Stimulated activated CD8-positive, alpha-beta memory T cell treated with anti-CD3 and anti-CD28 coated beads, Interleukin-4, amount 100 ng/mL, for 1 hour (primary cell): ENCODE measurements around the gene CCDC57.
"Not testable (repeated sequence)": the region's sequence is repeated elsewhere in the genome, so short reads cannot be mapped to it uniquely, and the experiment has no call there.

Experiments used
- DNase-seq, 2 donors: peaks; one replicate each; pipeline ENCODE4 v3.0.0-alpha.2; 2020; ENCODE audit warnings: low read depth in 2 of 2, low spot score in 1 of 2

Gene CCDC57

DNA sequence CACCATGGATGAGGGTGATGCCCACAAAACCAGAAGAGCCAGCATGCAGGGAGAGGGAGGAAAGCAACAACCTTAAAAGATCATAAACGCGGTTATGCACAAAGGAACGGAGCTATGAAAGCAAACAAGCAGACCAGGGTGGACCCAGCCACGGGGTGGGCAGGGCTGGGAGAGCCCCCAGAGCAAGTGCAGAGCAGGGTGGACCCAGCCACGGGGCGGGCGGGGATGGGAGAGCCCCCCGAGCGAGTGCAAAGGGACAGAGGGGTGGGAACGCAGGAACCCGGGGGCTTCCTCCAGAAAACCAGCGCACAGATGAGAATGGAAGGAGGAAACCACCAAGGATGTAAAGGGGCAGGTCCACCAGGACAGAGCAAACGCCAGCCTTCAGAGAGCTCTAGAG is 33.2 kb downstream of the CCDC57 start:
- no peak for DNase-seq

DNA sequence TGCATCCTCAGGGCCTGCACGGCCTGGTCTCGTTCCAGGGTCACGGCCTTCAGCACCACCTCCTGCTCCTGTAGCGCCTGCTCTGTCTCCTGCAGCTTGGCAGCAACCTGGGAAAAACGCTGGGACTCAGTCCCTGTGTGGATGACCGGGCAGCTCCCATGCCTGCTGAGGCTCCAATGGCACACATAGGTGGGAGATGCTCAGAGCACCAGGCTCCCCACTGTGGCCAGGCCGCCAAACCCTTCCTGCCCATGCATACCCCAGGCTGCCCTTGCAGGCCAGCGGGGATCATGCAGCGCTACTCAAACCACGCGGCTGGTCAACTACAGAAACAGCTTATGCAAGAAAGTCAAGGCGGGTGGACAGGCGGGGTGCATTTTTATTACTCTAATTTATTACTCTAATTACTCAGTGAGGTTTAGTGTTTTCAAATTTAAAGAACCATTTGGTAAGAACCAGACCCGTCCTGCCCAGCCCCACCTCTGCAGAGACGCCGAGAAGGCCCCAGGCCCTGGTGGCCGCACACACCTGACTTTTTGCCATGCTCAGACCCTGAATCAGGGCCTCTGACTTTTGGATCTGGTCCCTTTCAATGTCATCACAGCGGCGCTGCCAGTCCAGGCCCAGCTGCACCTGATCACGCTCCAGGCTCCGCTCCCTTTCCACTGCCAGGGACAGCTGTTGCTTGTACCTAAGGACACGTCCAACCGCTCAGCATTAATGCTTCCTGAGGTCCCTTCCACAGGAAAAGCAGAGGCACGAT is 34.0 kb downstream of the CCDC57 start:
- DNase-seq, result no peak

DNA sequence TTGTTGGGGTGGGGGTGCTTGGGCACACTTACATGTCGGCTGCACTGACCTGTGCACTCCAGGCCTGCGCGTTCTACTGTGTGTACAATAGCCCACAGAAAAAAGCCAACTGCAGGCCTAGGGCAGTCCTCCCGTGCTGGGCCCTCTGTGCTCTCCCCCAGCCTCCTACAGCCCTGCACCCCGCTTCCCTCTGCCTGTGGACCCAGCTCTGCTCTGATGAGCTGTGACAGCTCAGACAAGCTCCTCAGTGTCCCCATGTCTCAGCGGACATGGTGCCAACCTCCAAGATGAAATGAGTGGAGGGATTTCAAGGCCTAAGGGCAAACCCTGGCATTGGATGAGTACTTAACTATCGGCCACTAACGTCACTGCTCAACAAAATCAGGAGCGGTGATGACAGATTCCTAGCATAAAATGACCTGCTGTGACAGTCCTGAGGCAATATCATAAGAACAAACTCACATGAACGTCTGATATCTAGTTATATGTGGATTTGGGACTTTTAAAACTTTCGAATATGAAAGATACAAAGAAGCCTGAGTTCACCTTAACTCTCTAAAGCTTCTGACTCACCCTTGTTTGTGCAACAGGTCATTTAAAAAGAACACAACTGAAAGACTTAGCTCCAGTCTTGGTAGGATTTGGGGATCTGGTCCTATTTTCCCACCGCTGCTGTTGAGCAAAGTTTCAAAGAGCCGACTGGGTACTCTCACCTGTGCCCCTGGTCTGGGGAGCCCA is 34.7 kb downstream of the CCDC57 start:
- no peak for DNase-seq

DNA sequence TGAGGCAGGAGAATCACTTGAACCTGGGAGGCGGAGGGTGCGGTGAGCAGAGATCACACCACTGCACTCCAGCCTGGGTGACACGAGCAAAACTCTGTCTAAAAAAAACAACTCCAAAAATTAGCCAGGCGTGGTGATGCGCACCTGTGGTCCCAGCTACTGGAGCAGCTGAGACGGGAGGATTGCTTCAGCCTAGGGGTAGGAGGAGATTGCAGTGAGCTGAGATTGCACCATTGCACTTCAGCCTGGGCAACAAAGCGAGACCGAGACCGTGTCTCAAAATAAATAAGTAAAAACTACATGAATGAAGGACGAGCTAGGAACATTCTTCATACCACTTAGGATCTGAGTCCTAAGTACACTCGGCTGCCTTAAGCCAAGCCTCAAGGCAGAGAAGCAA is 35.4 kb downstream of the CCDC57 start:
- no peak for DNase-seq

DNA sequence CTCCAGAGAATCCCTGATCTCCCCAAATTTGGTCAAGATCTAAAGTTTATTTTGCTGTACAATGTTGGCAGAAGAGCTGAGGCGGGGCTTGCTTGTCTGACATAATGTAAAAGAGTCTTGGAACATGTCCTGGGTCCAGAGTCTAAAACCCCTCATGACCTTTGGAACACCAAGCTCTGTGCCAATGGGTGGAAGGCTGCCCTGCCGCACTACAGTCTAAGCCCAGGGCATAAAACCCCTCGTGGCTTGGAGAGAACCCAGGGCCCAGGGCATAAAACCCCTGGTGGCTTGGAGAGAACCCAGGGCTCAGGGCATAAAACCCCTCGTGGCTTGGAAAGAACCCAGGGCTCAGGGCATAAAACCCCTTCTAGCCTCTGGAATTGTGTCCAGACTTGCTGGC is 36.7 kb downstream of the CCDC57 start:
- no peak for DNase-seq

DNA sequence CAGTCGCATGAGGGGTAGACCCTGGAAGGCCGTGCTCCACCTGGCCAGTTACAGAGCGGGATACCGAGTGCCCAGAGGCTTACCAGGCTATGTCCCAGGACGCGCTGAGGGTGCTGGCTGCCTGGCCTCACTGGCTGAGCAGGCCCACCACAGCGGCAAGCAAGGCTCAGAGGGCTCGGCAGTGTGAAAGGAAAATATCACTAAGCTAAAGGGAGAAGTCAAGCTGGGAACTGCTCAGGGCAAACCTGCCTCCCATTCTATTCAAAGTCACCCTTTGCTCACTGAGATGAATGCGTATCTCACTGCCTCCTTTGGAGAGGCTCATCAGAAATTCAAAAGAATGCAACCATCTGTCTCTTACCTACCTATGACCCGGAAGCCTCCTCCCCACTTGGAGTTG is 37.4 kb downstream of the CCDC57 start:
- no peak for DNase-seq

DNA sequence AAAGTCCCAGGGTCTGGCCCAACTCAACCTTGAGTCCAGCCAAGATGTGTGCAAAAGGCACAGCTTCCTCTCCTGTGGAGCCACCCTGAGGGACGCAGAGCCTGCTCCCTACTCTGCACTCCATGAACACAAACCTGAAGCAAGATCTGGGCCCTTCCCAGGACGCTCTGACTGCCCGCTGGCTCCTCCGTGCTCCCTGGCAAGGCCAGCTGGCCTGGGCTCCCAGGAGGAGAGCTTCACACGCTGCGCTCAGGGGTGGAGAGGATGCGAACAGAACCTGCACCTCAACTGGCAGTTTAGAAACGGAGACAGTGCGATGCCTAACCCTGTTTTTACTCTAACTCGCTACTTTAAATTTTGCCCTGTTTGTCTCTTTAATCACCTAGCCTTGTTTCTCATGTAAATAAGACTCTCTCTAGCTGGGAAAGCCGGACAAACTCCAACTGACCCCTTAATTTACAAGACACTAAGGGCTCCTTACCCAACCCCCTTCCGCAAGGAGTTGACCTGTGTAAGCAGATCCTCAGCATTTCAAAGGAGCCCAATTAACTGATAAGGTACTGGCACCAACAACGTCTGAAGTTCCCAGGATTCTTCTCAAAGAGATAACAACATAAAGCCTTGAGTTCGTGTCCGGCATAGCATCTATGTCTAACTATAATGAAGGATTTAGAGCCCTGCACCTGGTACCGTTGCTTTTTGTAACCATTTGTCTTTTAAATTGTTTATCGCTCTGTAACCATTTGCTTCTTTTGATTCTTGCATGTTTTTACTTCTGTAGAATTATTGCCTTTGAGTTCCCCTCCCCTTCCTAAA is 38.4 kb downstream of the CCDC57 start:
- not testable (repeated sequence) for DNase-seq

DNA sequence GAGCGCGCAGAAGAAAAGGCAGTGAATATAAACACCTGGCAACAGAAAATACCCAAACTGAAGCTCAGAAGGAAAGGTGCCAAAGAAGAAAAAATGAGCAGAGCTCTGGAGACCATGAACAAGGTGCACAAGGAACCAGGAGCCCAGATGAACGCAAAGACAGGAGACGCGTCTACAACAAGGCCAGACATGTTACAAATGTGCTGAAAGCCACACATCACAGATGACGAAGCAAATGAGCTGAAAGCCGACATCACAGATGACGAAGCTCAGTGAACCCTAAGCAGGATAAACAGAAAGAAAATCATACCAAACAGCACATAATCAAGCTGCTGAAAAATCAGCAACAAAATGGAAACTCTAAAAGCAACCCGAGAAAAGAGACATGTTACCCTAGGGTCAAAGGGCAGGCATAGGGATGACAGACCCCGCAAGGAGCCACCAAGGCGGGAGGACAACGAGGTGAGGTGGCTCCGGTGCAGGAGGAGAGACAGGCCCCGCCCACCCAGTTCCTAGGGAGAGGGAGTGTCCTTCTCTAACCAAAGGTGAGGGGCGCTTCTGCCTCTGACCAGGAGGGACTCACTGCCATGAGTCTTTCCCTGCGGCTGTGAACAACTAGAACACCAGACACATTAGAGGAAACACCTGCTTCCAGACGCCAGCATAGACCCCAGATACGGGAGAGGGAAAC is 39.1 kb downstream of the CCDC57 start:
- no peak for DNase-seq

DNA sequence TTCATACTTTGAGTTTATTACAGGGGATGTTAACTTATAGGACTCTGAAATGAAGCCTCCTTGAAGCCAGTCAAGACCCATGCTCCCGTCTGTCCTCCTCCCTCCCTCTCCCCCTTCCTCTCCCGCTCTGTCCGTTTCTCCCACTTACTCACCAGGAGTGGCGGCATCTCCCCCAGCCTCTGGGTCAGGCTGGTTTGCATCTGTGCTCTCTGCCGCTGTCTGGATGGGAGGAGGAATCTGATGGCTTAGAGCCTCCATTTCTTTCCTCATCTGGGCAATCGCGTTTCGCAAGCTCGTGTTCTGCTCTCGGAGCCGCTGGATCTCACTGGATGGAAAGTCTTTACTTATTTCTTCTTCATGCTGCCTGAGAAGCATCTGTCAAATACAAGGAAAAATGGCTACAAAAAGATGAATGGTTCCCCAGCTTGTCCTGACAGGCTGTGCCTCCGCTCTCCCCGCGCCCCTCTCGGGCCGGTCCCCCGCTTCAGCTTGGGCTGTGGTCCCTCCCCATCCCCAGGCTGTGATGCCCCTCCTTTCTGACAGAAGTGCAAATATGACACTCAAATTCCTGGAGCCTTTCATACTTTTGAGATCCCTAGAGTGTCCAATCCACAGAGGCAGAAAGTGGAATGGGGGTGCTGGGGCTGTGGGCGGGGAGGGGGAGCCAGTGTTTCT is 40.0 kb downstream of the CCDC57 start:
- no peak for DNase-seq

DNA sequence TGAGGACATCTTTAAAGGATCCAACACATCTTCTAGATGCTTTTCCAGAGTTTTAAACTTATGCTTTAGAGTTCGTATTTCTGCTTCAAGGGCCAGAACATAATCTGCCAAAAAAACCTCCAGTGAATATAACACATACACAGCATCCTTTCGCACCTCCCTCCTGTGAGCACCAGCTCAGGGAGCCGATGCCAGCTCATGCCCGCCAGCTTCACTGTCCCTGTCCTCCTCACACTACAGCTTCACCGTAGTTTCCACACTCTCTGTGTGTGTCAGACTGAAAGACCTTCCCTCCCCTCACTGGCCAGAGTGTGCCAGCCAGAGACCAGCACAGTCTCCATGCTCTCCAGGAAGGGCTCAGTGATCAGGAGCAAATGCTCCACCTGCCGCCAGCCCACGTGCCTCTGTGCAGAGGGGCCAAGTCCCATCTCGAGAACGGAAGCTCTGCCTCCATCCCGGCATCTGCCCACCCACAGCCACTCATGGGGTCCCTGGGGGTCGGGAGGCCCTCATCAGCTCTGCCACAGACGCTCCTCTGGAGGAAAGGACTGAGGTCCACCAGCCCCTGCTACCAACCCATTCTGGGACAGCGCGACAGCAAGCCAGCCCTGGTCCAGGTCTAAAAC is 40.8 kb downstream of the CCDC57 start:
- no peak for DNase-seq

DNA sequence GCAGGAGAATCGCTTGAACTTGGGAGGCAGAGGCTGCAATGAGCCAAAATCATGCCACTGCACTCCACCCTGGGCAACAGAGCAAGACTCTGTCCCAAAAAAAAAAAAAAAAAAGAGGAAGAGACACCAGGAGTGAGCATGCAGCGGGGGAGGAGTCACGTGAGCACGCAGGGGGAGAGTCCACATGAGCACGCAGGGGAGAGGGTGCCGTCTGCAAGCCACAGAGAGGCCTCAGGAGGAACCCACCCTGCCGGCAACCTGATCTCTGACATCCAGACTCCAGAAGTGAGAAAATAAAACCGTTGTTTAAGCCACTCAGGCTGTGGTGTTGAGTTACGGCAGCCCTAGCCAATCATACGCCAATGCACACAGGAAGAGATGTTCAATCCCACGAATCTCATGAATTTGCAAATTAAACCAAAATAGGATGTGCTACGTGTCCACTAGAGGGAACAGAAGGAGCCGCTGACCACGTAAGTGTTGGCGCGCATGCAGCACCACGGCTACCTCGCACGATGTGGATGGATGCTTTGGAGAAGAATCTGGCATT is 42.2 kb downstream of the CCDC57 start:
- no peak for DNase-seq

DNA sequence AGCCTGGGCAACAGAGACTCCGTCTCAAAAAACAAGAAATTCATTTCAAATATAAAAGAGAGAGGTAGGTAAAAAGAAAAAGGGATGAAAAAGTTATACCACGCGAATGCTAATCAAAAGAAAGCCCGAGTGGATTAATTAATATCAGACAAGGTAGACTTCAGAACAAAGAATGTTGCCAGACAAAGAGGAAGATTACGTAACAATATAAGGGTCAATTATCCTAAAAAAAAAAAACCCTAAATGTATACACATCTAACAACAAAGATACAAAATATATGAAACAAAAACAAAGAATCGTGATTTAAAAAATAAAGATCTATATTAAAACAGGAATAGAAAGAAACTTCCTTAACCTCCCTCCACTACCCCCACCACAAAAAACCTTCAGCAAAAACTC is 44.1 kb downstream of the CCDC57 start:
- DNase-seq, result no peak

DNA sequence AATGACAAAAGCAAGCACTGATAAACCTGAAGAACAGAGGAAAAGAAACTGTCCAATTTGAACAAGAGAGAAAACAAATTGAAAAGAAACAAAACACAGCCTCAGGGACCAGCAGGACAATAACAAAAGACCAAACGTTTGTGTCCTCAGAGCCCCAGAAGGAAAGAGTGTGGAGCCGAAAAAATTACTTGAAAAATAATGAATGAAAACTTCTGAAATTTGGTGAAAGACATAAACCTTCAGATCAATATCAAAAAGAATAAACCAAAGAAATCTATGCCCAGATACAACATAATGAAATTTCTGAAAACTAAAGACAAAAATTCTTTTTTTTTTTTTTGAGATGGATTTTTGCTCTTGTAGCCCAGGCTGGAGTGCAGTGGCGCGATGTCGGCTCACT is 45.6 kb downstream of the CCDC57 start:
- no peak for DNase-seq

DNA sequence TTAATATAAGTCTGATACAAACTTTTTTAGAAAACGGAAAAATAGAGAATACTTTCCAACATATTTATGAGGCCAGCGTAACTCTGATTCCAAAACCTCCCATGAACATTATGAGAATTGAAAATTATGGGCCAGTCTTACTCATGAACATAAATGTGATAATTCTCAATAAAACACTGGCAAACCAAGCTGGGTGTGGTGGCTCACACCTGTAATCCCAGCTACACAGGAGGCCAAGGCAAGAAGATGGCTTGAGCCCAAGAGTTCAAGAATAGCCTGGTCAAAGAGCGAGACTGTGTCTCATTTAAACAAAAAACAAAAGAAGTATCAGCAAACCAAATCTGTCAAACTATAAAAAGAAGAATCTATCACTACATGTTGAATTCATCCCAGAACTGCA is 47.8 kb downstream of the CCDC57 start:
- DNase-seq, result no peak

DNA sequence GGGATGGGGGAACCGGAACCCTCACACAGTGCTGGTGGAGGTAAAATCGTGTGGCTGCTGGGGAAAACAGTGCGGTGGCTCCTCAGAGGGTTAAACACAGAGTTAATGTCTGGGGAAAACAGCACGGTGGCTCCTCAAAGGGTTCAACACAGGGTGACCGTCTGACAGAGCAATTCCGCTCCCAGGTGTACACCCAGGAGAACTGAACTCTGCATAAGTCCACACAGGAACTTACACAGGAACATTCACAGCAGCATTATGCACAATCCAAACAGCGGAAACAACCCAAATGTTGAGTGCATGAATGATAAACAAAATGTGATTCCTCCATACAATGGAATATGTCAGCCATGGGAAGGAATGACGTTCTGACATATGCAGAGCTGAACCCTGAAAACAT is 51.4 kb downstream of the CCDC57 start:
- no peak for DNase-seq

DNA sequence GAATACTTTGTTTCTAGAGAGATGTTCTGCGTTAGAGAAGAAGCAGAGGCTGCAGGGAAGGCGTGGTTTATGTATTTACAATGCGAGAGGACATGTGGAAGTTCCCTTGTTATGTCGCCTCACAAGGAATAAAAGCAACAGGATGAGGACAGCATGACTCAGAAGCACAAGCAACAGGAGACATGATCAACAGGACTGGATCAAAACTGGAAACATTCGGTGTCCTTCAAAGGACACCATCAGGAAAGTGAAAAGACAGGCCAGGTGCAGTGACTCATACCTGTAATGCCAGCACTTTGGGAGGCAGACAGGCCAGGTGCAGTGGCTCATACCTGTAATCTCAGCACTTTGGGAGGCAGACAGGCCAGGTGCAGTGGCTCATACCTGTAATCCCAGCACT is 52.6 kb downstream of the CCDC57 start:
- DNase-seq, result no peak

DNA sequence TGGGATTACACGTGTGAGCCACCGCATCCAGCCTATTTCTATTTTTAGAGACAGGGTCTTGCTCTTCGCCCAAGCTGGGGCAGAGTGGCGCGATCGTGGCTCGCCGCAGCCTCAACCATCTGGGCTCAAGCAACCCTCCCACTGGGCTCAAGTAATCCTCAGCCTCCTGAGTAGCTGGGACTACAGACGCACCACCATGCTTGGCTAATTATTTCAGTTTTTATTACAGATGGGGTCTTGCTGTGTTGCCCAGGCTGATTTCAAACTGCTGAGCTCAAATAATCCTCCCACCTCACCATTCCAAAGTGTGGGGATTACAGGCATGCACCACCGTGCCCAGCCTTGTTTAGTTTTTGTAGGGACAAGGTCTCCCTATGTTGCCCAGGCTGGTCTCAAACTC is 53.8 kb downstream of the CCDC57 start:
- no peak for DNase-seq

DNA sequence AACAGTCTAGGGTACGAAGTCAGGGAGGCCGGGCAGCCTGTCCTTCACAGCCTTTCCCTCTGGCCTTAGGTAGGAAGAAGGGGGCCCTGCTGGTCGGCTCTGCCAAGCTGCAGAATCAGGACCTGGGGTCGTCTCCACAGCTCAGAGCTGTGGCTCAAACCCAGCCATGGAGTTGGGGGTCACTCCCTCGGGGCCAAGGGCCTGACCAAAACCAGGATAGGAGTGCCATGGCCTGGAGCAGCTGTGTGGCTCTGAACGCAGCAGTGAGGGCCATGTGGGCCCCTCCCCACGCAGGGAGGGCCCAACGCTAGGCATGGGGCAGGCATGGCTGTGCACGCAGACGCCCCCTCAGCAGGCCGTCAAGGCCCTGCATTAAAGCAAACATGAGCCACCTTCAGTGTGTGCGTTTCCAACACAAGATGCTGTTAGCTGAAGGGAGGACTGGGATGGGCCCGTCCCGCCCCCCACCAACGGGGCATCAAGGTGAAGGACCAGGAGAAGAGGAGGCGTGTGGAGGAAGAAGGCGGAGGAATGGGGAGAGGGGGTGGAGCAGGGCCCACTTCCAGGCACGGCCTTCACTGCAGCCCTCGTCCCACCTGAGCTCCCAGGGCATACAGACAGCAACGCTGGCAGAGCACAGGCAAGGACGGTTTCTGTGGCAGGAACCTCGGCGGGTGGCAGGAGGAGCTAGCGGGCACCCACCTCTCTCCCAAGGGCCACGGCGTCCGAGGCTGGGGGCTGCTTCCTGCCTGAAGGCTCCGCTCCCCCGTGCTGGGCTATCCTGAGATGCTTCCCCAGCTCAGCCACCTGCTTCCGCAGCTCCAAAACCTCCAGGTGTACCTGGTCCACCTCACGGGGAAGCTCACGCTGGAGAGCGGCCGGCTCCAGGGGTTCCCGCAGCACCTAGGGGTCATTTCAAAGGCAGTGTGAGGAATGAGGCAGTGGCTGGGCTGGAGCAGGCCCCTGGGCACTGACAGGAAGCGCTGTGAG is 55.3 kb downstream of the CCDC57 start:
- DNase-seq, result no peak
